Measurements from ENCODE around the gene PSMD1. TPM values are rescaled to one million over a fixed set of nuclear protein-coding genes. Genes with fewer than 3 reads are reported as not detected.
"Not testable (repeated sequence)": the region's sequence is repeated elsewhere in the genome, so short reads cannot be mapped to it uniquely, and the experiment has no call there.

Gene PSMD1
- polyA plus RNA-seq, 1 donor from 2014 or later: 83.8 TPM

GRCh38 chr2:231176066-231176465, 119.4 kb downstream of the PSMD1 start:
- Histone ChIP-seq H3K36me3 (ENCODE audit: insufficient read depth, low read length) (no peaks in the 10 kb centered on the region), H3K9ac (ENCODE audit: low read length) (no peak overlapping the region), H3K27me3 (ENCODE audit: insufficient read depth, low read depth, low read length) (no peaks in the 10 kb centered on the region), H3K79me2 (replicated peaks; ENCODE audit: insufficient read depth, low read length) (no peaks in the 10 kb centered on the region), H3F3A (ENCODE audit: insufficient read depth, low read length, poor library complexity, severe bottlenecking) (no peaks in the 10 kb centered on the region), H3K4me2 (ENCODE audit: low read length) (no peak overlapping the region), H2AFZ (ENCODE audit: low read depth, low read length) (no peak overlapping the region), H3K9me3 (ENCODE audit: low read length) (no peaks in the 10 kb centered on the region), H4K20me1 (ENCODE audit: insufficient read depth) (no peaks in the 10 kb centered on the region), H3K27ac (ENCODE audit: low read length) (no peak overlapping the region), H3K4me3 (ENCODE audit: low read length) (no peak overlapping the region), H3K9me2 (ENCODE audit: insufficient read depth, low read length) (no peaks in the 10 kb centered on the region)
- TF ChIP-seq CTCF (IDR thresholded peaks at IDR 0.05; ENCODE audit: poor library complexity, severe bottlenecking): no peak
- TF ChIP-seq SMC3 (conservative IDR thresholded peaks at IDR 0.05; ENCODE audit: poor library complexity): no peak
- no peak for TF ChIP-seq EP300 (conservative IDR thresholded peaks at IDR 0.05; ENCODE audit: poor library complexity, severe bottlenecking)
- TF ChIP-seq EZH2 (IDR thresholded peaks at IDR 0.05; ENCODE audit: borderline replicate concordance, insufficient read depth, low read length, poor library complexity, severe bottlenecking): no peak
- TF ChIP-seq TAF1 (IDR thresholded peaks at IDR 0.05; ENCODE audit: low read depth): no peak
- TF ChIP-seq MXI1 (conservative IDR thresholded peaks at IDR 0.05; ENCODE audit: poor library complexity, severe bottlenecking): no peak
- no peak for TF ChIP-seq REST (IDR thresholded peaks at IDR 0.05; ENCODE audit: borderline replicate concordance)
- no peak for TF ChIP-seq RAD21 (conservative IDR thresholded peaks at IDR 0.05)
- no peak for TF ChIP-seq POLR2AphosphoS5 (IDR thresholded peaks at IDR 0.05)

DNA sequence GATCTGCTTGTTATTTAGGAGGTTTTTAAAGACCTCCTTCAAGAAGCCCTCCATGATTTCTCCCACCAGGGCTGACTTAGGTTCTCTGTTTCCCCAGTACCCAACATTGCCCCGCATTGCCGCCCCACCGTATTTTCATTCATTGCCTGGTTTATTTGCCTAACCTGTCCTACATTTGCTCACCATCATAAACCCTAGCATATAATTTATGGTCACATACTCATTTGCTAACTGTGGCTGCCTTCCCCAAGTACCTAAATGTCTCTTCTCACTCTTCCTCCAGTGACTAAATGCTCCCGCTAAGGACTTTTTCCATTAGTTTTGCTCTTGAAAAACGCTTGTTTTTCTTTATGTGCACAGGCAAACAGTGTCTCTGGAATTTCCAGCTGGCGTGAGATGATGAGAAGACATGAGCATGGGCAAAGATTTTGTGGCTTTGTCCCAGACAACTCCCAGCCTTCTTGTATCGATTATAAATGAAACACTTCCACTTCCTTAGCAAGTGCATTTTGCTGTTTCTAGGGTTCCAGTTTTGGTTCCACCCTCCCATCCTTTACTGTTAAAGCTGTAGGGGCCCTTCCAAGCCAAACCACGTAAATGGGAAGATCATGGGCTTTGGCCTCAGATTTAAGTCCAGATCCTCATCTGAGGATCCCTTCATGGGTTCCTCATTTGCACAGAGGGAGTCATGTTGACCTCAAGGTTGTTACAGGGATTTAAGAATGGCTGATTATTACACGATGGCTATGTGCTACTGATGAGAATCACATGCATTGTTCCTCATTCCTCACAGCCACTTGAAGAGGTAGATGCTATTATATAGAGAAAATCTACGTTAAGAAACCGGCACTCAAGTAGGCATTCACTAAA, 120.7 kb downstream of the PSMD1 start:
- H2AFZ ChIP-seq (ENCODE audit: low read depth, low read length): no peak overlapping the region
- H3K9ac ChIP-seq (ENCODE audit: low read length): no peak overlapping the region
- H4K20me1 ChIP-seq (ENCODE audit: insufficient read depth): no peaks in the 10 kb centered on the region
- H3K9me3 ChIP-seq (ENCODE audit: low read length): no peaks in the 10 kb centered on the region
- H3K79me2 ChIP-seq (replicated peaks; ENCODE audit: insufficient read depth, low read length): no peaks in the 10 kb centered on the region
- no peaks in the 10 kb centered on the region for H3F3A ChIP-seq (ENCODE audit: insufficient read depth, low read length, poor library complexity, severe bottlenecking)
- no peaks in the 10 kb centered on the region for H3K9me2 ChIP-seq (ENCODE audit: insufficient read depth, low read length)
- no peaks in the 10 kb centered on the region for H3K36me3 ChIP-seq (ENCODE audit: insufficient read depth, low read length)
- no peak for TF ChIP-seq RAD21 (conservative IDR thresholded peaks at IDR 0.05)
- TF ChIP-seq POLR2AphosphoS5 (IDR thresholded peaks at IDR 0.05): no peak
- TF ChIP-seq SMC3 (conservative IDR thresholded peaks at IDR 0.05; ENCODE audit: poor library complexity): no peak
- TF ChIP-seq EP300 (conservative IDR thresholded peaks at IDR 0.05; ENCODE audit: poor library complexity, severe bottlenecking): no peak
- TF ChIP-seq TAF1 (IDR thresholded peaks at IDR 0.05; ENCODE audit: low read depth): no peak
- no peak for TF ChIP-seq REST (IDR thresholded peaks at IDR 0.05; ENCODE audit: borderline replicate concordance)
- no peak for TF ChIP-seq EZH2 (IDR thresholded peaks at IDR 0.05; ENCODE audit: borderline replicate concordance, insufficient read depth, low read length, poor library complexity, severe bottlenecking)
- no peak for TF ChIP-seq MXI1 (conservative IDR thresholded peaks at IDR 0.05; ENCODE audit: poor library complexity, severe bottlenecking)
- no peak for TF ChIP-seq CTCF (IDR thresholded peaks at IDR 0.05; ENCODE audit: poor library complexity, severe bottlenecking)
- H3K27me3 ChIP-seq (ENCODE audit: insufficient read depth, low read depth, low read length): no peaks in the 10 kb centered on the region
- no peak overlapping the region for H3K4me2 ChIP-seq (ENCODE audit: low read length)
- H3K4me3 ChIP-seq (ENCODE audit: low read length): no peak overlapping the region
- H3K27ac ChIP-seq (ENCODE audit: low read length): no peak overlapping the region

DNA sequence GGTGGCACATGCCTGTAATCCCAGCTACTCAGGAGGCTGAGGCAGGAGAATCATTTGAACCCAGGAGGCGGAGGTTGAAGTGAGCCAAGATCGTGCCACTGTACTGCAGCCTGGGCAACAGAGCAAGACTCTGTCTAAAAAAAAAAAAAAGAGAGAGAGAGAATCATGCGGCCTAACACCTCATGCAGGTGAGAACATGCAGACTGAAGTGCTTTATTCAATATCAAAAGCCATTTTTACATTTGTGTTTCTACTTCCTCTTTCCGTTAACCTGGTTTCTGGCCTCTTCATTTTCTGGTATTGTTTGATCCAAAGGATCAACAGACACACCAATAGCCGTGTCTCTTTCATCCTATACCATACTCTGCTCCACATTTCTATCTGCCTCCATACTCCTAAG, 122.1 kb downstream of the PSMD1 start:
- not testable (repeated sequence) for H2AFZ ChIP-seq (ENCODE audit: low read depth, low read length); H4K20me1 ChIP-seq (ENCODE audit: insufficient read depth); H3K27me3 ChIP-seq (ENCODE audit: insufficient read depth, low read depth, low read length)

More for the DNA sequence above, 122.1 kb downstream of the PSMD1 start:
- H3K9me2 ChIP-seq (ENCODE audit: insufficient read depth, low read length); H3K27ac ChIP-seq (ENCODE audit: low read length); H3K9me3 ChIP-seq (ENCODE audit: low read length); H3K79me2 ChIP-seq (replicated peaks; ENCODE audit: insufficient read depth, low read length); H3K4me2 ChIP-seq (ENCODE audit: low read length); H3K4me3 ChIP-seq (ENCODE audit: low read length); H3F3A ChIP-seq (ENCODE audit: insufficient read depth, low read length, poor library complexity, severe bottlenecking); H3K9ac ChIP-seq (ENCODE audit: low read length); H3K36me3 ChIP-seq (ENCODE audit: insufficient read depth, low read length): not testable (repeated sequence)
